Lower lobe of right lung (tissue), 2 donors: Measurements from ENCODE around the gene CTAG1A. TPM values are rescaled to one million over a fixed set of nuclear protein-coding genes. Genes with fewer than 3 reads are reported as not detected.

ENCODE experiments used
- ATAC-seq, 2 donors: fragments of 200-7000 bp; cut with Tn5 transposase; one replicate each; pipeline ENCODE4 v1.9.1; 2020 to 2022; ENCODE audit warnings: mild to moderate bottlenecking in 2 of 2, moderate library complexity in 2 of 2
- DNase-seq: peaks from one replicate; pipeline ENCODE4 v3.0.0-alpha.2; 2020
- H3K27ac ChIP-seq: fragments of 200-600 bp; one replicate; pipeline ENCODE4 v1.8.0; 2022
- H3K27me3 ChIP-seq: fragments of 200-600 bp; one replicate; pipeline ENCODE4 v1.8.0; 2022; ENCODE audit warnings: low read depth
- H3K36me3 ChIP-seq: fragments of 200-600 bp; one replicate; pipeline ENCODE4 v1.8.0; 2022; ENCODE audit warnings: mild to moderate bottlenecking
- H3K4me1 ChIP-seq: fragments of 200-600 bp; one replicate; pipeline ENCODE4 v1.8.0; 2022
- H3K4me3 ChIP-seq: fragments of 200-600 bp; one replicate; pipeline ENCODE4 v1.8.0; 2022; ENCODE audit warnings: mild to moderate bottlenecking
- H3K9me3 ChIP-seq: fragments of 200-600 bp; one replicate; pipeline ENCODE4 v1.8.0; 2022
- CTCF ChIP-seq: fragments of 200-600 bp; IDR thresholded peaks from one replicate; pipeline ENCODE4 v1.8.0; 2022; ENCODE audit warnings: antibody characterized with exemption, mild to moderate bottlenecking
- intact Hi-C: fragments of 100-400 bp; cut with DNase I; formaldehyde crosslinking; loops from one replicate; pipeline ENCODE4 v1.11.0; 2022
- total RNA-seq: library from RNA; stranded (reverse); fragmentation: NEBNext Ultra II Directional; extraction: Animal tissue kit (Norgen Biotek cat#: 25700); gene quantifications from one replicate; pipeline ENCODE4 v1.2.1, GENCODE V29; 2021
- donor health status: DM: no; HTN: yes; CAD: no; lungs with severe emphysema.

Gene CTAG1A
- total RNA-seq, 1 donor from 2014 or later: not detected

- no peak for TF ChIP-seq CTCF
- no peaks in the 10 kb centered on the region for H3K4me1 ChIP-seq
- H3K9me3 ChIP-seq: no peaks in the 10 kb centered on the region
- DNase-seq: no peak
- H3K27ac ChIP-seq: no peak overlapping the region
- ATAC-seq: peak; percentile 72 to 82
- H3K36me3 ChIP-seq: no peaks in the 10 kb centered on the region
- no peak overlapping the region for H3K4me3 ChIP-seq
- intact Hi-C loops: no loop called here
- no peaks in the 10 kb centered on the region for H3K27me3 ChIP-seq
Observed at GRCh38 chrX:154596290-154596929, 11.5 kb downstream of the CTAG1A start.

- Histone ChIP-seq H3K36me3 (no peaks in the 10 kb centered on the region), H3K27ac (no peak overlapping the region), H3K4me1 (no peaks in the 10 kb centered on the region), H3K27me3 (no peaks in the 10 kb centered on the region), H3K4me3 (no peak overlapping the region), H3K9me3 (no peaks in the 10 kb centered on the region)
- TF ChIP-seq CTCF: no peak
- DNase-seq: no peak
- intact Hi-C loops: no loop called here
- ATAC-seq: no peak
Observed at GRCh38 chrX:154597221-154597620, 12.3 kb downstream of the CTAG1A start.

- DNase-seq: no peak
- H3K4me3 ChIP-seq: no peak overlapping the region
- H3K27ac ChIP-seq: no peak overlapping the region
- no peaks in the 10 kb centered on the region for H3K9me3 ChIP-seq
- intact Hi-C loops: no loop called here
- no peaks in the 10 kb centered on the region for H3K4me1 ChIP-seq
- TF ChIP-seq CTCF: no peak
- ATAC-seq: no peak
- no peaks in the 10 kb centered on the region for H3K27me3 ChIP-seq
- no peaks in the 10 kb centered on the region for H3K36me3 ChIP-seq
Observed at GRCh38 chrX:154598656-154599055, 13.7 kb downstream of the CTAG1A start.

- DNase-seq (no peak), ATAC-seq (no peak)
- H3K27ac ChIP-seq: no peak overlapping the region
- no peaks in the 10 kb centered on the region for H3K36me3 ChIP-seq
- H3K4me1 ChIP-seq: no peaks in the 10 kb centered on the region
- no peak for TF ChIP-seq CTCF
- no peaks in the 10 kb centered on the region for H3K9me3 ChIP-seq
- intact Hi-C loops: no loop called here
- H3K4me3 ChIP-seq: no peak overlapping the region
- no peaks in the 10 kb centered on the region for H3K27me3 ChIP-seq
Observed at GRCh38 chrX:154599531-154599930, 14.6 kb downstream of the CTAG1A start.

- no peak for TF ChIP-seq CTCF
- ATAC-seq: peak in 1 of 2 donors; percentile 27
- Histone ChIP-seq H3K9me3 (no peaks in the 10 kb centered on the region), H3K27ac (no peak overlapping the region), H3K4me3 (no peak overlapping the region), H3K36me3 (no peaks in the 10 kb centered on the region), H3K27me3 (no peaks in the 10 kb centered on the region), H3K4me1 (no peaks in the 10 kb centered on the region)
- no peak for DNase-seq
- intact Hi-C loops: no loop called here
Observed at GRCh38 chrX:154600759-154601374, 15.9 kb downstream of the CTAG1A start.
